OCI-LY3 (cell line): ENCODE results near the gene MAPK8IP1.

Experiments
- CTCF ChIP-seq: fragments of 200-600, 300-600 bp; sonication (generic); IDR thresholded peaks from 2 replicates; pipeline ENCODE4 v1.5.1; 2014; ENCODE audit warnings: antibody characterized with exemption, low read length, low read depth
- EZH2phosphoT487 ChIP-seq: fragments of 200-600 bp; shearing (Covaris generic); IDR thresholded peaks from 2 replicates; pipeline ENCODE4 v1.6.1; 2018; ENCODE audit warnings: antibody characterized with exemption, mixed run types, low read depth

GRCh38 chr11:45856044-45856468 is 29.4 kb upstream of the MAPK8IP1 start:
- TF ChIP-seq CTCF = no peak
- no peak for TF ChIP-seq EZH2phosphoT487
